GM19240 (cell line): ENCODE data around the gene CNKSR3.
"Not testable (repeated sequence)": the region's sequence is repeated elsewhere in the genome, so short reads cannot be mapped to it uniquely, and the experiment has no call there.

Experiments used
- DNase-seq: peaks from one replicate; pipeline ENCODE4 v3.0.0; 2011; ENCODE audit warnings: low spot score; ENCODE audit not compliant: insufficient read length

Gene CNKSR3

DNA sequence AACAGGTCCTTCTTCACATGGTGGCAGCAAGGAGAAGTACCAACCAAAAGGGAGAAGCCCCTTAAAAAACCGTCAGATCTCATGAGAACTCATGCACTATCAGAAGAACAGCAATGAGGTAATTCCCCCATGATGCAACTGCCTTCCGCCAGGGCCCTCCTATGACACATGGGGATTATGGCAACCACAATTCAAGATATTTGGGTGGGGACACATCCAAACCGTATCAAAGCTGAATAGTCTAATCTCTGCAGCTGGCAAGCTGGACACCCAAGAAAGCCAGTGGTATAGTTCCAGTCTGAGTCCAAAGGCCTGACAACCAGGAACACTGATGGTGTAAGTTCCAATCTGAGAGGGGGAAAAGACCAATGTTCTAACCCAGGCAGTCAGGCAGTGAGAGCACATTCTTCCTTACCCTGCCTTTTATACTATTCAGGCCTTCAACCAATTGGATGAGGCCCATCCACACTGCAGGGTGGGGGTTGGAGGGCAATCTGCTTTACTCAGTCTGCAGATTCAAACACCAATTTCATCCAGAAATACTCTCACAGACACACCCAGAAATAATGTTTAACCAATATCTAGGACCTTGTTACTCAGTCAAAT is 17.9 kb upstream of the CNKSR3 start:
- DNase-seq = no peak

DNA sequence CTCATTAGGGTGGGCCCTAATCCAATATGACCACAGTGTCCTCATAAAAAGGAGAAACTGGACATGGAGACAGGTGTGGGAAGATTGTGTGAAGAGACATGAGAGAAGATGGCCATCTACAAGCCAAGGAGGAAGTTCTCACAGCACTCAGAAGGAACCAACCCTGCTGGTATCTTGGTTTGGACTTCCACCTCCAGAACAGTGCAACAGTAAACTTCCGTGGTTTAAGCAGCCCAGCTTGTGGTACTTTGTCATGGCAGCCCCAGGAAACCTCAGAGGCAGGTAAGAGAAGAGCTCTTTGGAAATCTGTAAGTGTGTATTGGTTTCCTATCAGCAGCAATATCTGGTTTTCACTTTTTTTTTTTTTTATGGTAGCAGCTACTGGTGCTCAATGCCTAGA is 16.5 kb upstream of the CNKSR3 start:
- no peak for DNase-seq

GRCh38 chr6:154522576-154522975 is 12.1 kb upstream of the CNKSR3 start:
- DNase-seq = no peak

GRCh38 chr6:154521412-154521811 is 10.9 kb upstream of the CNKSR3 start:
- DNase-seq = no peak

DNA sequence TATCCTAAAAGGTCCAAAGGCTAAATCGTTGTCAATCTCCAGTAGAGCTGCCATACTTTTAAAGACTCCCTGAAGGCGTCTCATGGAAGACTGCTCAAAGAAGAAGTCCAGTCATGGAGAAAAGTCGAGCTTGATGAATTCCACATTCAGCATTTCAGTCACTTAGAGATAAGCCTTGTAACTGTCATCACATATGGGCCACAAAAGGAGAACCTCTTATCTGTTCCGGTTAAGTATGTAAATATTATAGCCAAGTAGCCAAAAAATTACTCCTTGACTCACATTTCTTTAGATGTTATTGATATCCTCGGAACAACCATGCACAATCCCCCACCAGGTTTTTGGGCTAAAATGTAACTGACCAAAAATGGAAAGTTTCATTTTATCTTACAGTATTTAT is 9.8 kb upstream of the CNKSR3 start:
- DNase-seq = no peak

GRCh38 chr6:154518396-154518795 is 7.9 kb upstream of the CNKSR3 start:
- DNase-seq = no peak

GRCh38 chr6:154516276-154516675 is 5.8 kb upstream of the CNKSR3 start:
- no peak for DNase-seq

- no peak for DNase-seq
Observed at GRCh38 chr6:154515826-154516225, 5.3 kb upstream of the CNKSR3 start.

GRCh38 chr6:154515076-154515475 is 4.6 kb upstream of the CNKSR3 start:
- DNase-seq = not testable (repeated sequence)

GRCh38 chr6:154514481-154514880 is 4.0 kb upstream of the CNKSR3 start:
- DNase-seq = no peak

- DNase-seq = no peak
Observed at GRCh38 chr6:154513601-154514320, 3.3 kb upstream of the CNKSR3 start.

DNA sequence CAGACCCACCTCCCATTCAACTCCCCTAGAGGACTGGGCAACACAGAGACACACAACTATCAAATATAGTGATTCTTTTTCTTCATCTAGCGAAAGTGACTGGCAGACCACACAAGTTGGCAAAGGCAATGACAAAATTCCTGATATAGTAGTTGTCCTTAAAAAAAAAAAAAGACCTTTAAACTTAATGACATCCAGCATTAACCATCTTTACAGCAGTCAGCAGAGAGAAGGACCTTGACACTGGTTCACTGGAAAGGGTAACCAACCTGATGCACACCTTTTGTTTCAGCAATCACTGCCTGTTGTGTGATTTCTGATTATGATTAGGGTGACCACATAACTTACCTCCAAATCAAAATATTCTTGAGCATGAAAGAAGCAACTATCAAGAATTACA is 1.7 kb upstream of the CNKSR3 start:
- no peak for DNase-seq

DNA sequence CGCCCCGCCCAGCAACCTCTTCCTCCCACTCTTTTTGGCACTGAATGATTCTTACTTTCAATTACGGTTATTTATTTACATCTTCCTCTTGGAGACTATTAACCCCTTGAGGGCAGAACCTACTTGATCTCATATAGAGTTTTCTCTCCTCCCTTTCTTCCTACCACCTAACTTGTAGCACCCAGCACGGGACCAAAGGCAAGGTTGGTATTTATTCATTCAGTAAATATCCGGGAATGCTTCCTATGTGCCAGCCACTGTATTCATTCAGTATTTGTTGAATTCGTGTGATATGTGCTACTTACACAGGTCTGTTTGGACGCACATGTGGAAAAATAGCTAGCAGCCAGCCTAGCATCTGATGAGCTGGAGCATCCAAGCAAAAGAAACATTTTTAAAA is 1.3 kb upstream of the CNKSR3 start:
- DNase-seq = no peak

- no peak for DNase-seq
Observed at GRCh38 chr6:154509421-154510143, 903 bp downstream of the CNKSR3 start.

DNA sequence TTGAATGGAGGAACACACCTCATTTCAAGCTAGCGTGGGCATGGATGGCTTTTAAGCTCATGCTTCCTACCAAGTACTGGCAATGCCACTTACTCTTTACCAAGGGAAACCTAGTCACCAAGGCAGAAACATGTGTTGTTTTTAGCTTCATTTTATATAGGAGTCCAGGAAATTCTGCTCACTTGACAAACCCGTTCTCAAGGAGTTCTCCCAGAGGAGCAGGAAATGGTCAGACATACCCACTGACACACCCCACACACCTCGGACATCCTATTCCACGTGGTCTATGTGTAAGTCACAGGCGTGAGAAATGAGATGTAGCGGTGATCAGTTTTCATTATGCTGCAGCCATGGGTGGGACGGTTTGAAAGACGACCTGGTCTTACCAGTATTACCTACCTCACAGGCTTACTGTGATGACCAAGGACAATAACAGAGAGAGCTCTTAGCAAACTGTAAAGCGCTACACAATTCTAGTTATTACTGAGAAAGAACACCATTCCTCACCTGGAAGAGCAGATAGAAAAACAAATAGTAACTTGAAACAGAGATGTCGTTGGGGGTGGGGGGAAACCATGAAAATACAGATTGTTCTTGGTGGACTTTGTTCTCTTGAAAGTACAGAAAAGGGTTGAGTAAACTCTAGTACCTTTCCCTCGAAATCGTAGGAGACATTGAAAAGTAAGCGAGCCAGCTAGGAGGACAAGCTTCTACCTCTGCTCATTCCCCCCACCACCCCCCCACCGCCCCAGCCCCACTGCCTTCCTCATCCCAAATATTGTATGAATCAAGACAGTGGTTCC is 1.7 kb downstream of the CNKSR3 start:
- no peak for DNase-seq

- DNase-seq = no peak
Observed at GRCh38 chr6:154506991-154507898, 3.2 kb downstream of the CNKSR3 start.

GRCh38 chr6:154506582-154506981 is 3.9 kb downstream of the CNKSR3 start:
- DNase-seq = no peak

DNA sequence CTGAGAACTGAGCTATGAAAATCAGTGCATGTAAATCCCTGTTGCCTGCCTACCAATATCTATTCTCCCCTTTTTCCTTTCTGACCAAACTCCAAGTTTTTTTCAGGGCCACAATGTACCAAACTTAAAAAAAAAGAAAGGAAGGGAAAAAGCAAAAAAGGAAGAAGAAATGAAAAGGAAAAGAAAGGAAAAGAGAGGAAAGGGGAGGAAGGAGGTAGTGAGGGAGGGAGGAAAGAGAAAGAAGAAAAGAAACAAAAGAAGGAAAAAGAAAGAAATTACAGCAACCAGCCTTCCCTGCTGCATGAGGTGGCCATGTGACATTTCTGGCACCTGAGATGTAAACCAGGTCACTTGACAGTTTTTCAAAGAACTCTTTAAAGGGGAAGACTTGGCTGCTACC is 4.4 kb downstream of the CNKSR3 start:
- no peak for DNase-seq

DNA sequence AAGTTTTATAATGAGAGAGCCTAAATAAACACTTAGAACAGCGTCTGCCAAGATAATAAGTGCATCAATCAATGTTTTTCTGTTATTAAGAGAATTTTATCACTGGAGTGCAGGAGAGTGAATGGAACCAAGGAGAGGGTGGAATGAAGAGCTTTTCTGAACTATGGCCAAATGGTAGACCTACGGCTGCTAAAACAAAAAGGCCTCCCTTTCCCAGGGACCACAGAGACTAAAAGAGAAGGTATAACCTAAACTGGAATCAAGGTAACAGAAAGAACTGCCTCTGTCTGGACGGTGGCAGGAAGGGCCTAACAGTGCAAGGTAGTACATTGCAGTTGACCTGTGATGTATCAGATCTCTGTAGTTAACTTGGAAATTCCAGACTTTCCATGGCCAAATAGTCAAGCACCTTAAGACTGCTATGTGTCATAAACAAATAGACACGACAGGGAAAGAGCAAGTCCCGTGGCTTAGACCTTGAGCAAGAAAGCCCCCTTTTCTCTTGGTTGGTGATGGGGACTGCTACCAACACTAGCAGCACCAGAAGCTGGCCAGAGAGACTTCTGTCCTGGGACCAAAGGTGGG is 5.5 kb downstream of the CNKSR3 start:
- DNase-seq = no peak

DNA sequence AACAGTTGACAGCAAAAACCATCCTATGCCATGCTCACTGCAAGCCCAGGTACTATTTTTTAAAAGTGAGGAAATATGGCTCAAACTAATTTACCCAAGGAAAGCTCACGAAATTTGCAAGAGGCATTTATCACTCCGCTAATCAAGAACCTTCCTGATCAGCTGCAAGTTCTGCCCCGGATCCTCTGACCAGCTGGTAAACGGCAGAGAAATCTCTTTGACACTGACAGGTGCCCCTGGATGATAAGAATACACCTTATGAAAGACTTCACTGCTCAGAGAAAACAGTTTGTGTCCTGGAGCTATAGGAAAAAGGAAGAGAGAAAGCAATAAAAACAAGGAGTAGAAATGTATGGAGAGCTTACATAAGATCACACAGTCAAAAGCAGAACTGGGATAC is 6.4 kb downstream of the CNKSR3 start:
- DNase-seq = no peak
